ENCODE measurements around the gene RUFY1. TPM values are rescaled to one million over a fixed set of nuclear protein-coding genes. Genes with fewer than 3 reads are reported as not detected.

The RUFY1 gene
- total RNA-seq, 1 donor from 2014 or later: 56.5 TPM

DNA sequence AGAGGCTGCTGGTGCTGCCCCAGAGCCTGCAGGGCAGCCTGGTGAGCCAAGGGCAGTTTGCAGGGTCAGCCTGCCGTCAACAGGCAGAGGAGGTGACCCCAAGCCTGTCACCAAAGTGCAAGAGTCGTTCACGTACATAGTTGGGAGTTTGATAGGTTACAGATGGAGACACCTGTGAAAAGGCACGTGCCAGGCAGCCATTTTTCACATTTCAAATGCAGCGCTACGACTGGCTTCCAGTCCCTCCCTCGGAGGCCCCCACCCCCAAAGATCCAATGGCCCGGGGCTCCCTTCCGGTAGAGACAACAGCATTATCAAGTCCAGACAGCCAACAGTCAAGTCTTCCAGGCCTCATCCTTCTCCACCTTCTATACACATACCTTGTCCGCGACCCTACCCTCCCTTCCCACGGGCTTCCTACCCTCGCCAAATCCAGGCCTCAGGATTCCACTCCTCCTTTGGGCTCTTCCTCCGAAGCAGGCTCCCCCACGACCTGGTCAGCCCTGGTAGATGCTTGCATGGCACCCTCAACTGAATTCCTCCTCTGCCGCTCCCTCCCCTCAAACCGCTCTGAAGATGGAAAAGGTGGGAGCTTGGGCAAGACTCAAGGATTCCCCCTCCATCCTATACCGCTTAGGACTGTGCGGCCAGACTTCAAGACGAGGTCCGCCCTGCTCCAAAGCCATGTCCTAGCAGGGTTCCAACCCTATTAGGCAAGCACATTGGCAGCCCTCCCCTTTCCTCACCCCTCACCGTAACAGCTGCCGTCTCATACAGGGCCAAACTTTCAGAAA lies 60.0 kb downstream of the RUFY1 start:
- Histone ChIP-seq H3K36me3 (ENCODE audit: control insufficient read depth, insufficient read depth, low read length) (peaks cover 3% of the 10 kb centered on the region), H3K27me3 (ENCODE audit: control insufficient read depth, insufficient read depth, low read length) (no peaks in the 10 kb centered on the region), H3K4me3 (ENCODE audit: low read depth, low read length) (no peak overlapping the region)
- DNase-seq (ENCODE audit: low read depth): no peak
- TF ChIP-seq, protein P1, sequence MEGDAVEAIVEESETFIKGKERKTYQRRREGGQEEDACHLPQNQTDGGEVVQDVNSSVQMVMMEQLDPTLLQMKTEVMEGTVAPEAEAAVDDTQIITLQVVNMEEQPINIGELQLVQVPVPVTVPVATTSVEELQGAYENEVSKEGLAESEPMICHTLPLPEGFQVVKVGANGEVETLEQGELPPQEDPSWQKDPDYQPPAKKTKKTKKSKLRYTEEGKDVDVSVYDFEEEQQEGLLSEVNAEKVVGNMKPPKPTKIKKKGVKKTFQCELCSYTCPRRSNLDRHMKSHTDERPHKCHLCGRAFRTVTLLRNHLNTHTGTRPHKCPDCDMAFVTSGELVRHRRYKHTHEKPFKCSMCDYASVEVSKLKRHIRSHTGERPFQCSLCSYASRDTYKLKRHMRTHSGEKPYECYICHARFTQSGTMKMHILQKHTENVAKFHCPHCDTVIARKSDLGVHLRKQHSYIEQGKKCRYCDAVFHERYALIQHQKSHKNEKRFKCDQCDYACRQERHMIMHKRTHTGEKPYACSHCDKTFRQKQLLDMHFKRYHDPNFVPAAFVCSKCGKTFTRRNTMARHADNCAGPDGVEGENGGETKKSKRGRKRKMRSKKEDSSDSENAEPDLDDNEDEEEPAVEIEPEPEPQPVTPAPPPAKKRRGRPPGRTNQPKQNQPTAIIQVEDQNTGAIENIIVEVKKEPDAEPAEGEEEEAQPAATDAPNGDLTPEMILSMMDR (IDR thresholded peaks at IDR 0.05; ENCODE audit: insufficient read depth, low read length, poor library complexity, severe bottlenecking): no peak

DNA sequence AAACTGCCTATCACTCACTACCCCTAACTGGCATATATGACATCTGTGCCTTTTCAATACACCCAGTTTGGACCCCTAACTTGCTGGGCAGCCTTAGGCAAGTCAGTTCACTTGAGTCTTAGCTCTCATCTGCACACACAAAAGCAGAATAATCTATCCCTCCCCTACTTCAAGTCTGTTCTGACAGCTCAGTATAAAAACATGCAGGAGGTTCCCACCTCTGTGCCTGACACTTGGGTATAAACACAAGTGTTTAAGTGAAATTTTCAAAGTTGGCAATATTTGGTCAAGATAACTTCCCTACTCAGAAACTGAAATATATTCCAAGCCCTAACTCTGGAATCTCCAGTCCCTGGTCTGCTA lies 60.5 kb downstream of the RUFY1 start:
- TF ChIP-seq, protein P1 (IDR thresholded peaks at IDR 0.05; ENCODE audit: insufficient read depth, low read length, poor library complexity, severe bottlenecking): no peak
- Histone ChIP-seq H3K36me3 (ENCODE audit: control insufficient read depth, insufficient read depth, low read length) (peaks cover 5% of the 10 kb centered on the region), H3K27me3 (ENCODE audit: control insufficient read depth, insufficient read depth, low read length) (no peaks in the 10 kb centered on the region), H3K4me3 (ENCODE audit: low read depth, low read length) (no peak overlapping the region)
- DNase-seq (ENCODE audit: low read depth): no peak

DNA sequence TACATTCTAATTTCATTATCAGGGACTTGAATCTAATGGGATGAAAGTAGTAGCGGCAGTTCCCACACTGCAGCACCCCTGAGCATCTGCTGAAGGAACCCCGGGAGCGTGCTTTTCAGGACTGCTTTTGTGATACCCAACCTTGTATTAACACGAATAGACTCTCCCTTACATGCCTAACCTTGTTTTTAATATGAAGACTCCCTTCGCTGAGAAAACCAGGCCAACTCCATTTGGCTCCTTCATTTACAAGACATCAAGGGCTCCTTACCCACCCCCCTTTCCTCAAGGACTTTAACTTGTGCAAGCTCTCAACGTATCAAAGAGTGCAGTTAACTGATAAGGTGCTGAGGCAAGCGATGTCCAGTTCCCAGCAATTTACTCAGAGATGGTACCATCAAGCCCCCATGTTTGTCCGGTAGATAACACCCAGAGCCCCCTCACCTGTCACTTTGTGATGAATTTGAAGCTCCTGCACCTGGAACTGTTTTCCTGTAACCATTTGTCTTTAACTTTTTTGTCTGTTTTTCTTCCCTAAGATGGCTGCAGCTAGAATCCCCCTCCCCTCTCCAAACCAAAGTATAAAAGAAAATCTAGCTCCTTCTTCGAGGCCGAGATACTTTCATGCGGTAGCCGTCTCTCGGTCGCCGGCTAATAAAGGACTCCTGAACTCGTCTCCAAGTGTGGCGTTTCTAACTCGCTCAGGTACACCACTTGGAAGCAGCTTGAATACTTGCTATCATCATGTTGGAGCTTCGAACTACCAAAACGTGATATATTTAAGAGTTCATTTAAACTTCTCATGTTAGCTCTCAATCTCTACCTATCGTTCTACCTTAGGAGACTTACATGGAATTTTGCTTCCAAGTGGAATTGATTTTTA lies 62.5 kb downstream of the RUFY1 start:
- peaks cover 3% of the 10 kb centered on the region for H3K36me3 ChIP-seq (ENCODE audit: control insufficient read depth, insufficient read depth, low read length)
- H3K27me3 ChIP-seq (ENCODE audit: control insufficient read depth, insufficient read depth, low read length): no peaks in the 10 kb centered on the region
- DNase-seq (ENCODE audit: low read depth): no peak
- H3K4me3 ChIP-seq (ENCODE audit: low read depth, low read length): no peak overlapping the region
- TF ChIP-seq, protein P1 (IDR thresholded peaks at IDR 0.05; ENCODE audit: insufficient read depth, low read length, poor library complexity, severe bottlenecking): no peak

DNA sequence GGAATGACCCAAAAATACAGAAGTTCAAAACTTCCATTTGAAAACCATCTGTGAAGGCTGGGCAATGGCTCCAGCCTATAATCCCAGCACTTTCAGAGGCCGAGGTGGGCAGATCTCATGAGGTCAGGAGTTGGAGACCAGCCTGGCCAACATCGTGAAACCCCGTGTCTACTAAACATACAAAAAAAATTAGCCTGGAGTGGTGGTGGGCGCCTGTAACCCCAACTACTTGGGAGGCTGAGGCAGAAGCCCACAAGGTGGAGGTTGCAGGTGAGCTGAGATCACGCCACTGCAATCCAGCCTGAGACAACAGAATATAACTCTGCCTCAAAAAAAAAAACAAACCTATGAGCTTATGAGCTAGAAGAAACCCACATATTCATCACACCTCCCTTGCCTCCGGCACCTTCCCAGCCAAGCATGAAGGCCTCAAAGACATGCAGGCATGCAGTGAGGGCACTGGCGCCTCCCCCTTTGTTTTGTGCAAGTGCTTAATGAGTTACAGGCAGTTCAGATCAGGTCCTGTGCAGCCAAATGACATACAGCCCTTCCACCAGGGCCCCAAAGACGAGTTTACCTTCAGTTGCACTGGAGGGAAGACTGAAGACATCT lies 63.2 kb downstream of the RUFY1 start:
- TF ChIP-seq, protein P1 (IDR thresholded peaks at IDR 0.05; ENCODE audit: insufficient read depth, low read length, poor library complexity, severe bottlenecking): no peak
- no peaks in the 10 kb centered on the region for H3K27me3 ChIP-seq (ENCODE audit: control insufficient read depth, insufficient read depth, low read length)
- peaks cover 3% of the 10 kb centered on the region for H3K36me3 ChIP-seq (ENCODE audit: control insufficient read depth, insufficient read depth, low read length)
- H3K4me3 ChIP-seq (ENCODE audit: low read depth, low read length): no peak overlapping the region
- DNase-seq (ENCODE audit: low read depth): peak; percentile 47

DNA sequence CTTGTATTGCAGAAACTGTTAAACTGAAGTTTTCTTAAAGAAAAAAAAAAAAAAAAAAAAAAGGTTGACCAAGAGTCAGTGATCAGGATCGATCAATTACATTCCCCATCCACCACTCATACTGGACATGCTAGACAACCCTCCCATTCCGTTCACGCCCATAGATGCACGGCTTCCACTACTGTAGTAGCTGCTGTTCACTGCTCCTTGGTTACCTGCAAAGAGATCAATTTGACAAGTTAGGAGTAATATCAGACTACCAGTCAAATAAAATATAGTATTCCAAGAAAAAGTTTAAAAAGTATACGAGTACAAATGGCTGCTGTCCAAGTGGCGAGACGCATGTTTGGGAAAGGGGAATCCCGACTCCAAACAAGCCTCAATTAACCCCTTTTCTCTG lies 64.4 kb downstream of the RUFY1 start:
- TF ChIP-seq, protein P1 (IDR thresholded peaks at IDR 0.05; ENCODE audit: insufficient read depth, low read length, poor library complexity, severe bottlenecking): no peak
- Histone ChIP-seq H3K4me3 (ENCODE audit: low read depth, low read length) (no peak overlapping the region), H3K27me3 (ENCODE audit: control insufficient read depth, insufficient read depth, low read length) (no peaks in the 10 kb centered on the region), H3K36me3 (ENCODE audit: control insufficient read depth, insufficient read depth, low read length) (peaks cover 3% of the 10 kb centered on the region)
- no peak for DNase-seq (ENCODE audit: low read depth)
